ENCODE measurements around the gene MED13L. TPM values are rescaled to one million over a fixed set of nuclear protein-coding genes. Genes with fewer than 3 reads are reported as not detected.

Gene MED13L
- total RNA-seq, 1 donor from 2014 or later = 141 TPM

- Mint-ChIP-seq H3K4me3 (ENCODE audit: low read depth) (no peak overlapping the region), H3K27me3 (no peaks in the 10 kb centered on the region), H3K4me1 (ENCODE audit: low read depth) (peaks cover 5% of the 10 kb centered on the region), H3K9me3 (ENCODE audit: low read depth) (no peaks in the 10 kb centered on the region), H3K36me3 (ENCODE audit: insufficient read depth) (peaks cover 9% of the 10 kb centered on the region), H3K27ac (no peak overlapping the region)
- DNase-seq (ENCODE audit: low spot score, unreplicated experiment) = no peak
- TF ChIP-seq CTCF (IDR thresholded peaks at IDR 0.05; ENCODE audit: unreplicated experiment) = no peak
Observed at GRCh38 chr12:115956236-115956635, 321.3 kb downstream of the MED13L start.

- Mint-ChIP-seq H3K4me1 (ENCODE audit: low read depth) (peaks cover 5% of the 10 kb centered on the region), H3K27me3 (no peaks in the 10 kb centered on the region), H3K4me3 (ENCODE audit: low read depth) (no peak overlapping the region), H3K27ac (no peak overlapping the region), H3K36me3 (ENCODE audit: insufficient read depth) (peaks cover 11% of the 10 kb centered on the region), H3K9me3 (ENCODE audit: low read depth) (no peaks in the 10 kb centered on the region)
- TF ChIP-seq CTCF (IDR thresholded peaks at IDR 0.05; ENCODE audit: unreplicated experiment) = no peak
- no peak for DNase-seq (ENCODE audit: low spot score, unreplicated experiment)
Observed at GRCh38 chr12:115953450-115953849, 324.0 kb downstream of the MED13L start.

GRCh38 chr12:115953031-115953430 lies 324.5 kb downstream of the MED13L start:
- Mint-ChIP-seq H3K27me3 (peaks cover 3% of the 10 kb centered on the region), H3K4me1 (ENCODE audit: low read depth) (peaks cover 5% of the 10 kb centered on the region), H3K4me3 (ENCODE audit: low read depth) (no peak overlapping the region), H3K9me3 (ENCODE audit: low read depth) (no peaks in the 10 kb centered on the region), H3K36me3 (ENCODE audit: insufficient read depth) (peaks cover 12% of the 10 kb centered on the region), H3K27ac (no peak overlapping the region)
- no peak for DNase-seq (ENCODE audit: low spot score, unreplicated experiment)
- TF ChIP-seq CTCF (IDR thresholded peaks at IDR 0.05; ENCODE audit: unreplicated experiment) = no peak

GRCh38 chr12:115950959-115951358 lies 326.5 kb downstream of the MED13L start:
- Mint-ChIP-seq H3K27ac (no peak overlapping the region), H3K9me3 (ENCODE audit: low read depth) (no peaks in the 10 kb centered on the region), H3K4me1 (ENCODE audit: low read depth) (peaks cover 3% of the 10 kb centered on the region), H3K27me3 (peaks cover 3% of the 10 kb centered on the region), H3K4me3 (ENCODE audit: low read depth) (no peak overlapping the region), H3K36me3 (ENCODE audit: insufficient read depth) (peaks cover 9% of the 10 kb centered on the region)
- no peak for DNase-seq (ENCODE audit: low spot score, unreplicated experiment)
- TF ChIP-seq CTCF (IDR thresholded peaks at IDR 0.05; ENCODE audit: unreplicated experiment) = no peak

GRCh38 chr12:115949675-115950074 lies 327.8 kb downstream of the MED13L start:
- peaks cover 3% of the 10 kb centered on the region for H3K27me3 Mint-ChIP-seq
- no peak for DNase-seq (ENCODE audit: low spot score, unreplicated experiment)
- H3K9me3 Mint-ChIP-seq (ENCODE audit: low read depth) = no peaks in the 10 kb centered on the region
- H3K27ac Mint-ChIP-seq = no peak overlapping the region
- H3K4me1 Mint-ChIP-seq (ENCODE audit: low read depth) = peaks cover 1% of the 10 kb centered on the region
- peaks cover 9% of the 10 kb centered on the region for H3K36me3 Mint-ChIP-seq (ENCODE audit: insufficient read depth)
- H3K4me3 Mint-ChIP-seq (ENCODE audit: low read depth) = no peak overlapping the region
- no peak for TF ChIP-seq CTCF (IDR thresholded peaks at IDR 0.05; ENCODE audit: unreplicated experiment)
